GM21786 (cell line): ENCODE measurements around the gene DHX8.
"Not testable (repeated sequence)": the region's sequence is repeated elsewhere in the genome, so short reads cannot be mapped to it uniquely, and the experiment has no call there.

Source experiments
- ATAC-seq: cut with Tn5 transposase; IDR thresholded peaks from one replicate; pipeline ENCODE4 v1.9.1; 2021; ENCODE audit not compliant: unreplicated experiment

DHX8 gene

DNA sequence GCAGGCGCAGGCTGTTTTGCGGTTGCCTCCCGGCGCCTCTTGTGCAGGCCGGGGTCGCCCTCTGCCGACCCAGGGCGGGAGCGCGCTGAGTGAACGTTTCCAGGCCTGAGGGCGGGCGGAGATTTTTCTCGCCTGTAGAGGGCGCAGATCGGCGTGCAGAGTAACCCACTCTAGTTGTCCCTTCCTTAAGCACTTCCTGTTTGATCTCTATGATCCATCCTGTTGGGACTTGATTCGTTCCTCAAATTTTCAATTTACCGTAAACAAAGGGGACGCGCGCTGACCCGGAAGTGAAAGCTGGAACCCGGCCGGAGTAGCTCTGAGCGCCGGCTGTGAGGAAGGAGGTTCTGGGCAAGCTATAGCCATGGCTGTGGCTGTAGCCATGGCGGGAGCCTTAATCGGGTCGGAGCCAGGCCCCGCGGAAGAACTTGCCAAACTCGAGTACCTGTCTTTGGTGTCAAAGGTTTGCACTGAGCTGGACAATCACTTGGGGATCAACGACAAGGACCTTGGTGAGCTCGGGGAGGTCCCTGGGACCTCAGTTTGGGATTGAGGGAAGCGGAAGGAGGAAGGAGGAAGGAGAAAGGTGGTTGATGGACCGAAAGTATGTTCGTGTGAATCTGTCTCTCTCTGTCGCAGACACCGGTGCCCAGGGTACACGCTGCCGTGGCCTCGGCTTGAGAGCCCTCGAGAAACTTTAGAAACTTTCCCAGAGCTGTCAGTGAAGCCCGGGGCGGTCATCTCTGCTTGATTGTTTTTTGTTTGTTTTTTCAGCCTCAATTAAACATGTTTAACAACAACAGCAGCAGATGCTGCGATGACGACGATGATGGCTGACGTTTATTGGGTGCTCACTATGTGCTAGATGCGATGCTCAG is at the start of gene DHX8:
Gene DHX8, plus strand, starts transcription at position 302 of the 878 bp plus-strand sequence. Its CDS starts 63 bp downstream, at position 365.
- peak; percentile 95 for ATAC-seq

DNA sequence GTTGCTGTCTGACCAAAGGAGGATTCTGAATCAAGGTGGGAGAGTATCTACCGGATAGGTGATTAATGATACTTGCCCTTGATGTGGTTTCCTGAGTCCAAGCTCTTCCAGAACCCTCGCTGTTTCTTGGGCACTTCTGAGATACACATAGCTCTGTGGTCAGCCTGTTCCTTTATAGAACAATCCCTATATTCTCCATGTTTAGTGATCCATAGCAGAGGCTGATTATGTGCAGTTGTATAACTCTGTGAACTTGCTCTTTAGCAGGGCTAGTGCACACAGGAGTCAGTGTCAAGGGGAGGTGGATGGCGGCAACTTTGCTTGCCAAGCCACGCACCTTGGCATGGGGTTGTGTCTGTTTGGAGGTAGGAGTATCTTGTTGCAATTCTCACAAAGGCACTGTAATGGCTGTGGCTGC is 48.9 kb upstream of the DHX8 start:
- no peak for ATAC-seq

DNA sequence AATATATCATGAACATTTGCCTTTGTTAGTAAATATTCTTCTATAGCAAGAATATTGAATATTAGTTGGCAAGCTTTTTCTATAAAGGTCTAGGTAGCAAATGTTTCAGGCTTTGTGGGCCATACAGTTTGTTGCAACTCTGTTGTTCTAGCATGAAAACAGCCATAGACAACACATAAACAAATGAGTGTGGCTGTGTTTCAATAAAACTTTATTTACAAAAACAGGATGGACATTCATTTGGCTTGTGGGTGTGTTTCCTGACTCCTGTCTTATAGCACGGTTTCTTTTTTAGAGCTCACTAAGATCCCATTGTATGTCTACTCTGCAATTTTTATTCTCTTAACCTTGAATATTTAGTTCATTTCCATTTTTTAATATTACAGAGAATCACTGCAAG is 46.0 kb upstream of the DHX8 start:
- no peak for ATAC-seq

DNA sequence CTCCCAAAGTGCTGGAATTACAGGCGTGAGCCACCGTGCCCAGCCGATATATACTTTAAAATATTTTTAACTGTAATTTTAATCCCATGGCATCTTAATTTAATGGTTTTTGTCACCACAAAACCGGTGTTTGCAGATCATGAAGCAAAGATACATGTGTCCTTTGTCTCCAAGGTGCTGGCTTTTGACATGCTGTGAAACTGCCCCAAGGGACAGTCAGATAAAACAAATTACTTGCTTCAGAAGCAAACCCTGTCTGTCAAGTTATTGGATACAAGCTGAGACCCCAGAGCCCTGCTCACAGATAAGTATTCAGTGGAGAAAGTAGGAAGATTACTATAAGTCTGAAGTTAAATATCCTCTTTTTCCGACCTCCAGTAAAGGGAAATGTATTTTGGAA is 45.1 kb upstream of the DHX8 start:
- no peak for ATAC-seq

DNA sequence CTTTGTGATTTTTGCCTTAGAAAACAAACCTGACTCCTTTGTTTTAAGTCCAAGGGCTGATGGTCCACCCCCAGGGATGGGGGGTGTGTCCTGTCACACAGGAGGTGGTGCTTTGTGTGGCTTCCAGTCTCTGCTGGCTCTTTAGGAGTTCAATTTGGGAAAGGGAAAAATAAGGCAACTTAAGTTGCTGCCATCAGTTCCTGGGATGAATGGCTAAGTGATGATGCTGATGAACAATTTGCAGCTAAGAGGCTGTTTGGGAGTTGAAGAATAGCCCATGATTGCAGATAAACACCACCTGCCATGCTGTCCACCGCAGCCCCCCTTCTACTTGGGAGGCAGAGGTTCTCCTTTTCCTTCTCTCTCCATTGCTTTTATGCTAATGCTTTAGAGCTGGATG is 44.7 kb upstream of the DHX8 start:
- no peak for ATAC-seq

DNA sequence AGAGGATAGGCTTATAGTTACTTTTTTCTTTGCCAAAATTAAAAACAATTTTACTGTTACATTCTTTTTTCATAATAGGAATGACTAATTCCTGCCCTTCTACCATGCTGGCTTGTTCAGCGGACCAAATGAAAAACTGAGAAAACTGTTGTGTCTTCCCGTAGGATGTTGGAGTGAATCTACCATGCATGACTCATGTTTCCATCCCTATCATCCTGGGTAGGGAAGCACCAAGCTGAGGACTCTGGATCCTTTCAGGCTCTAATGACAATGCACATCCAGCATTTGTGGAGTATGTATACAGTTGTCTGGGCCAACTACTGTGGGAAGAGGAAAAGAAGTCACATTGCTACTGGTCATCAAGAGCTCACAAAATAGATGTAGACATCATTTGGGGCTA is 41.1 kb upstream of the DHX8 start:
- ATAC-seq, result no peak

DNA sequence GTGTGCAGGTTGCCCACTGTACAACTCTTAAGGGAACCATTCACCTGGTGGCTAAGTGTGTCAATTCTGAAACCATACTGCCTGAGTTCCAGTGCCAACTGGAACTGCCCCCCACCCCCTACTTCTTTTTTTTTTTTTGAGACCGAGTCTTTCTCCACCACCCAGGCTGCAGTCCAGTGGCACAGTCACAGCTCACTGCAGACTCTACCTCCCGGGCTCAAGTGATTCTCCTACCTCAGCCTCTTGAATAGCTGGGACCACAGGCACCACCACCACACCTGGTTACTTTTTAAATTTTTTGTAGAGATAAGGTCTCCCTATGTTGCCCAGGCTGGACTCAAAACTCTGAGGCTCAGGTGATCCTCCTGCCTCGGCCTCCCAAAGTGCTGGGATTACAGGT is 40.4 kb upstream of the DHX8 start:
- no peak for ATAC-seq

DNA sequence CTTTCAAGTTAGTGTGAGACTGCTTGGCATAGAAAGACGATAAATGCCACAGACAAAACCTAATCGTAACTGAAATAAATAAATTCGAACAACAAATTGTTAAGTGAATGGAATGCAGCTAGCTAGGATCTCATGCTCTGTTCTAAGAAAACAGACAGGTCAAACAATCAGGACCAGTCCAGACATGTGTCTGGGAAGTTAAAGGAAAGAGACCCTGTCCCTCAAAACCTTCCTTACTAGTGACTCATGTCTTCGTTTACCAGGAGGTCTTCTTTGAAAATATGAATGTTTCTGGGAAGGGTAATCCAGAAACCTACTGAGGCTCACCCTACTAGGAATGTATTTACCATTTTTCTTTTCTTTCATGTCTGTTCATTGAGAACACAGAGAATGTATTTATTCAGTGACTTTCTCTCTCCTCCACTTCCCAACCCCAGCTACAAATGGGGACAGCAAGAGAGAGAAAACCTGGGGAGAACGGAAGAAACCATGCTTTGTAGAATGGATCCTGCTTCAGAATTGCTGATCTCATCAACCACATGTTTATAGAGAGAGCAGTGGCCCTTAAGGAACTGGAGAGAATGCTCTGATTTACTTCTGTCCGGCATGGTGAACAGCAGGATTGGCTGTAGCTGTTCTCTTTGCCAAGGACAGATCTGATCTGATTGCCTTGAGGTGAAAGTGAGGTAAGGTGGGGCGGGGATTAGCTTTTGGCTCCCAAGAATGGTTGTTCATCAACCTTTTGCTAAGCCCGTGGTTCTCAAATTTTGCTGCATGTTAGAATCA is 39.4 kb upstream of the DHX8 start:
- no peak for ATAC-seq

DNA sequence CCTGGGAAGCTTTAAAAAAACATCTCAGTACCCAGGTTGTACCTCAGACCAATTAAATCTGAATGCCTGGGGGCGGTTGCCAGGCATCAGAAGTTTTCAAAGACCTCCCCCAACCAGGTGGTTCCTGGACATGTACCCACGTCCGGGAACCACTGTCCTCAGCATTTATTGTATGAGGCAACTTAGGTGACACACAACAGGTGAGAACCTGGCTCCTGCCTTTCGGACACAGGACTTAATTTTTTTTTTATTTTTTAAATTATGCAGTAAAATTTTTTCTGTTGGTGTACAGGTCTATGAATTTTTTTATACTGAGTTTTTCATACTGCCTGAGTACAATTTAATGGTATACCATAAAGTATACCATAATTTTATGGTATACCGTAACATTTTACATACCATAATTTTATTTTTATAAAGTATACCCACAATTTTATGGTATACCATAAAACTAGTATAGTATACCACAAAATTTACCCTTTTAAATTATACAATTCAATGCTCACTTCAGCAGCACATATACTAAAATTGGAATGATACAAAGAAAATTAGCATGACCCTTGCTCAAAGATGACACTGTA is 38.7 kb upstream of the DHX8 start:
- ATAC-seq, result no peak

DNA sequence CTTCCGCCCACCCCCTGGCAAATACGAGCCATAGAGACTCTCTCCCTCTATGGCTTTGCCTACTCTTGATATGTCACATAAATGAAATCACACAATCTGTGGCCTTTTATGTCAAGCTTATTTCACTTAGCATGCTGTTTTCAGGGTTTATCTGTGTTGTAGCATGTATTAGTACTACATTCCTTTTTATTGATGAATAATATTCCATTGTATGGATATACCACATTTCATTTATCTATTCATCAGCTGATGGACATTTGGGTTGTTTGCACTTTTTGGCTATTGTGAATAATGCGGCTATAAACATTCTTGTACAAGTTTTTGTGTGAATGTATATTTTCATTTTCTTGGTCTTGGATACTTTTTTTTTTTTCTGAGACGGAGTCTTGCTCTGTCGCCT is 37.0 kb upstream of the DHX8 start:
- no peak for ATAC-seq

DNA sequence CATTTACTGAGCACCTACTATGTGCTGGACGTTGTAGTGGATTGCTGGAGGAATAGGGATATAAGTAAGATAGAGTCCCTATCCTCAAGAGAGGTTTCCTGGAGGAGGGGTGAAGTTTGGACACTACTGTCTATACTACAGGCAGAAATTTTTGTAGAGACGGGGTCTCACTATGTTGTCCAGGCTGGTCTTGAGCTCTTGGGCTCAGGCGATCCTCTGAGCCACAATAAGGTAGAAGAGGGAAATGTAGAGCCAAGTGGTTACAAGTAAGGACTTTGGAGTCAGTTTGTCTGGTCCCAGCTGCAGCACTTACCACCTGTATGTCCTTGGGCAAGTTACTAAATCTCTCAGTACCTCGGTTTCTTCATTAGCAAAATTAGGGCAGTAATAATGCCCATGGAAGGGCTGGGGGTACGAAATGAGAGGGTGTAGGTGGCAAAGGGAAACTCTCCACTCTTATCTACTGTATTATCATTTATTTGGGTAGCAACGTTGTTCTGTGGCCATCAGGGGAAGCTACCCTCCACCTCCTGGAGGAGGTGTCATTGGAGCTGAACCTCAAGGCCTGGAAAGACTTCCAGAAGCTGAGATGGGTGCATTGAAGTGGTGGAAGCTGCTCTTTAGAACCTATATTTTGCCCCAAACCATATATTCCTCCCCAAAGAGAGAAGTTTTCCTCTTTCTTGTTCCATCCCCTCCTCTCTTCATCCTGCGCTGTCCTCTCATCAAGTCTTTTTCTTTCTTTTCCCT is 34.9 kb upstream of the DHX8 start:
- no peak for ATAC-seq

DNA sequence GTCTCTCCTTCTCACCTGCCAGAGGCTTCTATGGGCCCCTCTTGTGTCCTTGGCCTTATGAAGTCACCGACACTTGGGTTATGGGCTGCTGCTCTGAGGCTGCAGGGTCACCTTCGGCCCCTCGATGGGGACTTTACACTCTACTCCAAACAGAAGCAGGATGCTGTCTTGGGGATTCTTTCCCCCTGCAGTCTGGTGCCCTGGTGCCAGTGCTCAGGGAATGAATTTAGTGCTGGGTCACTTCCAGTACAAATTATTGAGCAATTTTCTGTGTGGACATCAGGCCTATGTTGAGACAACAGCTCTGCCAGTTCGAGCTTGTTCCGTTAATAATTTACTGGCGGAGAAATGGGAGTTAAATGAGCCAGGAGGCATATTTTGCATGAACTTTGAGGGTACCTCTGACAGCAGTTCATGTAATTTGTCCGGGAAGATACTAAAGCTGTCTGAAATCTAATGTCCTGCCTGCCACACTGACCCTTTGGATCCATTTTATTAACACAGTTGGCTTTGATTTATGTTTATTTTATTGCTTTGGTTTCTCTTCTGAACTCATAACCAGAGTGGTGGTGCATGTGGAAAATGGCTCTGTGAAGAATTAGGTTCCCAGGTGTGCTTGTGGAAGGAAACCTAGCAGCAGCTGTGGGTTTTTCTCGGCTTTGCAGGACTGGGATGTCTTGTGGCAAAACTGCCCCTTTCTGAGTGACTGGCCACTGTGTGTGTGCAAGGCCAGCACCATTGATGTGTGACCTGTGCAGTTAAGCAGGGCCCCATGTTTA is 34.1 kb upstream of the DHX8 start:
- ATAC-seq, result no peak

DNA sequence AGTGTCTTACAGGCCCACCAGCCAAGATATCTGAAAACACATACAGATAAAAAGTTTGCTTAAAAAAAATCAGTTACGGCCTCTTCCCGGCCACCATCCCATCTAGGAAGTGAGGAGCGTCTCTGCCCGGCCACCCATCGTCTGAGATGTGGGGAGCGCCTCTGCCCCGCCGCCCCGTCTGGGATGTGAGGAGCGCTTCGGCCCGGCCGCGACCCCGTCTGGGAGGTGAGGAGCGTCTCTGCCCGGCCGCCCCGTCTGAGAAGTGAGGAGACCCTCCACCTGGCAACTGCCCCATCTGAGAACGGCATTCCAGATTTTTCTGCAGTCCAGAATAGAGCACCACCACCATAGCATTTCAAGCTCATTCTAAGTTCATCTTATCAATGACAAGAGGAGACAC is 33.0 kb upstream of the DHX8 start:
- ATAC-seq, result not testable (repeated sequence)

DNA sequence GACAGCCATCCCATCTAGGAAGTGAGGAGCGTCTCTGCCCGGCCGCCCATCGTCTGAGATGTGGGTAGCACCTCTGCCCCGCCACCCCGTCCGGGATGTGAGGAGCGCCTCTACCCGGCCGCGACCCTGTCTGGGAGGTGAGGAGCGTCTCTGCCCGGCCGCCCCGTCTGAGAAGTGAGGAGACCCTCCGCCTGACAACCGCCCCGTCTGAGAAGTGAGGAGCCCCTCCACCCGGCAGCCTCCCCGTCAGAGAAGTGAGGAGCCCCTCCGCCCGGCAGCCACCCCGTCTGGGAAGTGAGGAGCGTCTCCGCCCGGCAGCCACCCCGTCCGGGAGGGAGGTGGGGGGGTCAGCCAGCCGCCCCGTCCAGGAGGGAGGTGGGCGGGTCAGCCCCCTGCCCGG is 32.0 kb upstream of the DHX8 start:
- not testable (repeated sequence) for ATAC-seq

DNA sequence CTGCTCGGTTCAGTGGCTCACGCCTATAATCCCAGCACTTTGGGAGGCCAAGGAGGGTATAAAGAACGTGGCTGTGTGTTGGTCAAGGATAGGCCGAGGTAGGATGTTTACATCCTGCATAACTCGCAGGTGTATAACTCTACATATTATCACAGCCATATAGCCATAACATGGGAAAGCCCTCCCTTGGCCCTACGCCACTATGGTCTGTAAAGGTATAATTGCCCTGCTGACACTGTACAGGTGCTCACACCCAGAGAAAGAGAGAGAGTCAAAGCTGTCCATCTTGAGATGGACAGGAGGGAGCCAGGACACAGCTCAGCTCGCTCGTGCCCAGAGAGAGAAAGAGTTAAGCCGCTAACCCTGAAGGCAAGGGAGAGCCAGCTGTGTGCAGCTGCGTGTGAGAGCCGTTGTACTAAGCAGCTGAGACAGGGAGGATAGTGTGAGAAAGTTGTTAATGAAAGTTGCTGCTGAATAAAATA is 30.4 kb upstream of the DHX8 start:
- no peak for ATAC-seq

DNA sequence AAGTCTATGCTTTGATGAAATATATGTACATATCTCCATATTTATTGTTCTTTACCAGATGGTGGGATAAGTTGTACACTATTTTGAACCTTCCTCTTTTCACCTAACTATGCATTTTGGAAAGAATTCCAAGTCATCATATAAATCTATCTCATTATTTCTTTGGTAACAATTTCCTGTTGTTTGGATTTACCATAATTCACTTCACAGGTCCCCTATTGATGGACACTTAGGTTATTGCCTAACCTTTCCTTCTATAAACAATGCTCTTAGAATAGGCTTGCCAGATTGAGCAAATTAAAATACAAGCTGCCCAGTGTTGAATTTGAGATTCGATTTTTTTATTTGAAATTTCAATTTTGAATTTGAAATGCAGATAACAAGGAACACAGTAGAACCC is 28.9 kb upstream of the DHX8 start:
- ATAC-seq, result no peak

DNA sequence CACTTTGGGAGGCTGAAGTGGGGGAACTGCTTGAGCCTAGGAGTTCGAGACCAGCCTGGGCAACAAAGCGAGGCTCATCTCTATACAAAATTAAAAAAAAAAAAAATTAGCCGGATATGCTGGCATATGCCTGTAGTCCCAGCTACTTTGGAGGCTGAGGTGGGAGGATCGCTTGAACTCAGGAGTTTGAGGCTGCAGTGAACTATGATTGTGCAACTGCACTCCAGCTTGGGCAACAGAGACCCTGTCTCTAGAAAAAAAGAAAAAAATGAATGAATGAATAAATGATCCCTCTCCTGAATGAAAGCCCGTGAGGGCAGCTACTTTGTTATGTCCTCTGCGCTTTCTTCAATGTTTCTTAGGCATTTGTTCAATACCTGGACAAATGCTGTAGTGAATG is 27.7 kb upstream of the DHX8 start:
- ATAC-seq, result no peak

DNA sequence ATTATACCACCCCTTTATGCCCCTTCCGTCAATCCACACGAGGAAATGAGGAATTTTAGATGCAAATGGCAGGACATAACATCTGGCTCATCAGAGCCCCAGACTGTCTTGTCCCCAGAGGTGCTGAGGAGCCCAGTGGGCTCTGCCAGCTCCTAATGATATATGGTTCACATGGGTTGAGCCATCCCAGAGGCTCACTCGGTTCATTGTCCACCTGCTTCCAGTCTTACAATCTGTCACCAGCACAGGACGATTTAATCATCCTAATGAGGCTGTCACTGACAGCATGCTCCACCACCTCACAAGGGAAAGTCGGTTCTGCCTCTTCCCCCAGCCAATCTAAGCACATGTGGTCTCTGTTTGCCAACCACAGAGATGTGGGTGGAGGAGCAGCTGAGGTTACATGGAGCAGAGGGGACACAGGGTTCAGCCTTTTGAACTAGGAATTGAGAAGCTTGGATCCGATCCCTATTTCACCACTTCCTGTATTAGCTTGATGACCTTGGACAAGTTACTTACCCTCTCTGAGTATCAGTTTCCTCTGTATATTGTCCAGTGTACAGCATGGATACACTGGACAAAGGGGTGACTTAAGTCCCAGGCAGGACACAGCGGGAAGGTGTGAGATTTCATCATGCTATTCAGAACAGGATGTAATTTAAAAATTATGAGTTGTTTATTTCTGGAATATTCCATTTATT is 27.0 kb upstream of the DHX8 start:
- ATAC-seq, result no peak

DNA sequence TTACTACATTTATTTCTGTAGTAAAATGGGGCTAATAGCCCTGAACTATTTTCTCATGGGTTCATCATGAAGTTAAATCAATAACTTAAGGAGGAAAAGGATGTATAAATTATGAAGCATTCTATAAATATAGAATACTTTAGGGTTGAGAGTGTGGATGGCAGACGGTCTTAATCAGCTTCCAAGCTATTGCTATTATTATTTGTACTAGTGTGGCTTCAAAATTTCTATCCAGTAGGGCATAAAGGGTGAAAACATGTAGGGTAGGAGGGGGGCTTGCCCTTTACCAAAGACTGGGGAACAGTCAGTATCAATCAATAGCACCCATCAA is 26.4 kb upstream of the DHX8 start:
- ATAC-seq, result no peak

DNA sequence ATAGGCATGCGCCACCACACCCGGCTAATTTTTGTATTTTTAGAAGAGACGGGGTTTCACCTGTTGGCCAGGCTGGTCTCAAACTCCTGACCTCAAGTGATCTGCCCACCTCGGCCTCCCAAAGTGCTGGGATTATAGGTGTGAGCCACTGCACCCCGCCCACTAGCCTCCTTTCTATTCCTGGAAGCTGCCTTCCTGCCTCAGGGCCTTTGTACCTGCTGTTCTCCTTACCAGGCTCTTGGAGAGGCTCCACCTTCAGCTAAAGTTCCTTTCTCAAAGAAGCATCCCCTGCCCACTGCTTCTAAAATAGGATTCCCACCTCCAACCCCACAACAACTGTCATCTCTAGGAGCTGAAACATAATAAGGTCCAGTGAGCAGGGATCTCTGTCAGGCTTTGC is 23.9 kb upstream of the DHX8 start:
- not testable (repeated sequence) for ATAC-seq
